H1 (cell line): ENCODE results near the gene NF1. TPM values are rescaled to one million over a fixed set of nuclear protein-coding genes. Genes with fewer than 3 reads are reported as not detected.

Experiments used
- CTCF ChIA-PET: fragments of 300-600 bp; sonication (Branson Sonifier 250); formaldehyde crosslinking; loops from one replicate; lab custom pipeline; 2021; ENCODE audit not compliant: partially characterized antibody; lab: Charles Lee
- POLR2A ChIA-PET: fragments of 300-600 bp; sonication (Branson Sonifier 250); formaldehyde crosslinking; loops from one replicate; lab custom pipeline; 2021; ENCODE audit warnings: inconsistent platforms; ENCODE audit not compliant: partially characterized antibody; lab: Charles Lee
- DNase-seq, 2 experiments: peaks; one replicate each; pipeline versions ENCODE4 v3.0.0 to v3.0.0-alpha.2; 2010 to 2022; ENCODE audit warnings: low spot score in 2 of 2, low read depth in 1 of 2, mixed read lengths in 1 of 2
- FAIRE-seq: peaks from 2 replicates; lab custom pipeline; 2011; peaks lifted over from hg19 to GRCh38; lab: Jason Lieb, UNC
- H2AFZ ChIP-seq: 2 replicates; pipeline ENCODE4 v1.8.1; 2012; ENCODE audit warnings: low read length, inconsistent platforms
- H2AK5ac ChIP-seq: 2 replicates; pipeline ENCODE4 v1.6.1; 2013; ENCODE audit warnings: low read depth, low read length
- H2BK120ac ChIP-seq: replicated peaks from 2 replicates; pipeline ENCODE3; 2013; ENCODE audit warnings: low read depth, low read length, inconsistent platforms
- H2BK12ac ChIP-seq: 2 replicates; pipeline ENCODE4 v1.6.1; 2013; ENCODE audit warnings: low read depth, low read length
- H2BK15ac ChIP-seq: 2 replicates; pipeline ENCODE4 v1.6.1; 2013; ENCODE audit warnings: low read length
- H2BK20ac ChIP-seq: 2 replicates; pipeline ENCODE4 v1.6.1; 2013; ENCODE audit warnings: low read length
- H2BK5ac ChIP-seq: 2 replicates; pipeline ENCODE4 v1.6.1; 2013; ENCODE audit warnings: low read depth, low read length
- H3K14ac ChIP-seq: 2 replicates; pipeline ENCODE4 v1.6.1; 2013; ENCODE audit warnings: inconsistent platforms; ENCODE audit not compliant: insufficient read length
- H3K18ac ChIP-seq: 2 replicates; pipeline ENCODE4 v1.6.1; 2013; ENCODE audit warnings: low read length; ENCODE audit errors: extremely low read depth
- H3K23ac ChIP-seq: 2 replicates; pipeline ENCODE4 v1.6.1; 2013; ENCODE audit warnings: inconsistent platforms; ENCODE audit not compliant: insufficient read length
- H3K23me2 ChIP-seq: 2 replicates; pipeline ENCODE4 v1.6.1; 2013; ENCODE audit warnings: low read depth, low read length
- H3K27ac ChIP-seq: 2 replicates; pipeline ENCODE4 v1.6.1; 2011; ENCODE audit warnings: low read depth, low read length, inconsistent platforms
- H3K27me3 ChIP-seq, 4 experiments: replicated peaks in 1 of 4; 1 replicate in 1 of 4; 2 replicates in 3 of 4; pipeline versions ENCODE4 v1.6.1 to v1.8.1; 2011 to 2013; ENCODE audit warnings: low read length in 3 of 4, mild to moderate bottlenecking in 3 of 4, inconsistent platforms in 2 of 4, mixed read lengths in 2 of 4, moderate library complexity in 1 of 4; ENCODE audit not compliant: control insufficient read depth in 3 of 4, insufficient read depth in 3 of 4; ENCODE audit errors: extremely low read depth in 1 of 4
- H3K36me3 ChIP-seq, 4 experiments: 2 replicates each; pipeline versions ENCODE4 v1.6.1 to v1.8.1; 2011 to 2013; ENCODE audit warnings: mild to moderate bottlenecking in 4 of 4, low read length in 3 of 4, moderate library complexity in 2 of 4, control low read depth in 1 of 4, inconsistent platforms in 1 of 4; ENCODE audit not compliant: insufficient read depth in 4 of 4, control insufficient read depth in 2 of 4
- H3K4ac ChIP-seq: replicated peaks from 2 replicates; pipeline ENCODE3; 2013; ENCODE audit warnings: low read length, low read depth, mixed read lengths, inconsistent platforms; ENCODE audit not compliant: insufficient read length
- H3K4me1 ChIP-seq, 4 experiments: replicated peaks in 1 of 4; 1 replicate in 1 of 4; 2 replicates in 3 of 4; pipeline versions ENCODE4 v1.6.1 to v1.8.1; 2011 to 2013; ENCODE audit warnings: low read length in 3 of 4, inconsistent platforms in 2 of 4, mixed read lengths in 1 of 4; ENCODE audit not compliant: insufficient read depth in 4 of 4, control insufficient read depth in 3 of 4
- H3K4me2 ChIP-seq, 2 experiments: 2 replicates each; pipeline versions ENCODE4 v1.6.1 to v1.8.1; 2011 to 2013; ENCODE audit warnings: low read depth in 2 of 2, low read length in 2 of 2, control low read depth in 1 of 2, inconsistent platforms in 1 of 2, mild to moderate bottlenecking in 1 of 2; ENCODE audit not compliant: insufficient read depth in 1 of 2
- H3K4me3 ChIP-seq, 4 experiments: fragments of 200-600, 300-600 bp in 1 of 4; sonication (generic), shearing (Covaris generic), sonication (Bioruptor Twin) in 1 of 4; 2 replicates each; pipeline versions ENCODE4 v1.5.1 to v1.8.1; 2011 to 2016; ENCODE audit warnings: low read length in 4 of 4, low read depth in 3 of 4, control low read depth in 2 of 4, inconsistent platforms in 2 of 4, mild to moderate bottlenecking in 2 of 4, mixed read lengths in 1 of 4, moderate library complexity in 1 of 4; ENCODE audit not compliant: insufficient read depth in 2 of 4; ENCODE audit errors: extremely low read depth in 1 of 4
- H3K56ac ChIP-seq: replicated peaks from 2 replicates; pipeline ENCODE3; 2013; ENCODE audit warnings: low read depth, mild to moderate bottlenecking, mixed read lengths, low read length, inconsistent platforms; ENCODE audit not compliant: insufficient read length
- H3K79me1 ChIP-seq: 2 replicates; pipeline ENCODE4 v1.6.1; 2013; ENCODE audit warnings: low read depth, low read length, control low read depth
- H3K79me2 ChIP-seq, 2 experiments: 2 replicates each; pipeline versions ENCODE4 v1.6.1 to v1.8.1; 2012 to 2013; ENCODE audit warnings: low read length in 2 of 2, mild to moderate bottlenecking in 2 of 2, inconsistent platforms in 1 of 2; ENCODE audit not compliant: insufficient read depth in 2 of 2, control insufficient read depth in 1 of 2
- H3K9ac ChIP-seq, 4 experiments: replicated peaks in 1 of 4; 1 replicate in 1 of 4; 2 replicates in 3 of 4; pipeline versions ENCODE4 v1.6.1 to v1.8.1; 2011 to 2013; ENCODE audit warnings: low read depth in 3 of 4, low read length in 3 of 4, control low read depth in 2 of 4, mild to moderate bottlenecking in 2 of 4, moderate library complexity in 2 of 4, inconsistent platforms in 1 of 4; ENCODE audit errors: extremely low read depth in 1 of 4
- H3K9me3 ChIP-seq, 2 experiments: 2 replicates each; pipeline versions ENCODE4 v1.6.1 to v1.8.1; 2012 to 2013; ENCODE audit warnings: mild to moderate bottlenecking in 2 of 2, moderate library complexity in 2 of 2, control low read depth in 1 of 2, inconsistent platforms in 1 of 2, low read depth in 1 of 2, low read length in 1 of 2, mixed read lengths in 1 of 2; ENCODE audit not compliant: insufficient read depth in 2 of 2
- H4K20me1 ChIP-seq, 2 experiments: replicated peaks in 1 of 2; 2 replicates each; pipeline versions ENCODE3 to v1.8.1; 2011 to 2013; ENCODE audit warnings: inconsistent platforms in 2 of 2, low read length in 2 of 2, mild to moderate bottlenecking in 1 of 2; ENCODE audit not compliant: insufficient read depth in 2 of 2, control insufficient read depth in 1 of 2
- H4K5ac ChIP-seq: 2 replicates; pipeline ENCODE4 v1.6.1; 2013; ENCODE audit warnings: low read length, low read depth, mixed read lengths, inconsistent platforms; ENCODE audit not compliant: insufficient read length
- H4K8ac ChIP-seq: 2 replicates; pipeline ENCODE4 v1.8.0; 2013; ENCODE audit warnings: mild to moderate bottlenecking, moderate library complexity, low read length, inconsistent platforms; ENCODE audit not compliant: insufficient read depth; ENCODE audit errors: extremely low read depth
- H4K91ac ChIP-seq: replicated peaks from 2 replicates; pipeline ENCODE3; 2013; ENCODE audit warnings: low read length, mixed read lengths, inconsistent platforms; ENCODE audit not compliant: insufficient read length
- ASH2L ChIP-seq: fragments of 200-600, 300-600 bp; sonication (generic); IDR thresholded peaks from one replicate; pipeline ENCODE4 v1.7.1; 2017; ENCODE audit warnings: low read length
- CEBPB ChIP-seq: IDR thresholded peaks from 2 replicates; pipeline ENCODE4 v1.6.1; 2012; ENCODE audit warnings: low read depth, low read length
- GTF2F1 ChIP-seq: IDR thresholded peaks from 2 replicates; pipeline ENCODE4 v1.6.1; 2012; ENCODE audit warnings: low read depth, low read length, improper control_type of control experiment, borderline replicate concordance
- KDM1A ChIP-seq: fragments of 200-600, 300-600 bp; sonication (generic); IDR thresholded peaks from 2 replicates; pipeline ENCODE4 v1.7.1; 2016; ENCODE audit warnings: mild to moderate bottlenecking, low read length, borderline replicate concordance
- KDM5A ChIP-seq: fragments of 200-600 bp; IDR thresholded peaks from 2 replicates; pipeline ENCODE4 v1.7.1; 2012; ENCODE audit warnings: mild to moderate bottlenecking, low read length, inconsistent platforms, mixed read lengths
- MAFK ChIP-seq: IDR thresholded peaks from 2 replicates; pipeline ENCODE4 v1.6.1; 2012; ENCODE audit warnings: low read depth, mild to moderate bottlenecking, improper control_type of control experiment, low read length
- NANOG ChIP-seq: IDR thresholded peaks from 2 replicates; pipeline ENCODE4 v1.6.1; 2011; ENCODE audit warnings: low read length, low read depth, mild to moderate bottlenecking, inconsistent platforms; ENCODE audit not compliant: insufficient read depth, poor library complexity, severe bottlenecking
- NRF1 ChIP-seq: IDR thresholded peaks from 2 replicates; pipeline ENCODE4 v1.6.1; 2011; ENCODE audit warnings: mild to moderate bottlenecking, low read depth, low read length, improper control_type of control experiment
- POLR2A ChIP-seq, 2 experiments: IDR thresholded peaks; 1 replicate in 1 of 2; 2 replicates in 1 of 2; pipeline ENCODE4 v1.6.1; 2011; ENCODE audit warnings: low read depth in 2 of 2, low read length in 2 of 2, mild to moderate bottlenecking in 2 of 2; ENCODE audit errors: control extremely low read depth in 1 of 2
- RBBP5 ChIP-seq: IDR thresholded peaks from 2 replicates; pipeline ENCODE4 v1.7.1; 2012; ENCODE audit warnings: low read depth, mild to moderate bottlenecking, inconsistent platforms, low read length, moderate library complexity, borderline replicate concordance
- RFX5 ChIP-seq: IDR thresholded peaks from 2 replicates; pipeline ENCODE4 v1.6.1; 2011; ENCODE audit warnings: low read depth, low read length, improper control_type of control experiment, borderline replicate concordance
- SUZ12 ChIP-seq: fragments of 200-600 bp; sonication (generic); IDR thresholded peaks from 2 replicates; pipeline ENCODE4 v1.6.1; 2012; ENCODE audit warnings: mild to moderate bottlenecking, inconsistent platforms, low read length, moderate library complexity, mixed read lengths
- TAF1 ChIP-seq: IDR thresholded peaks from 2 replicates; pipeline ENCODE4 v1.6.1; 2011; ENCODE audit warnings: mild to moderate bottlenecking, low read depth, low read length
- TBP ChIP-seq: IDR thresholded peaks from 2 replicates; pipeline ENCODE4 v1.6.1; 2011; ENCODE audit warnings: low read depth, low read length, improper control_type of control experiment
- polyA plus RNA-seq, 7 experiments: library from polyadenylated mRNA; depleted of rRNA in 3 of 7; stranded (reverse) in 5 of 7; unstranded in 2 of 7; fragments of >200 nt in 5 of 7; fragments of 200-250 nt in 2 of 7; gene quantifications; 1 replicate in 5 of 7; 2 replicates in 1 of 7; 4 replicates in 1 of 7; pipeline versions ENCODE4 v1.2.1 to v1.2.3, GENCODE V29; 2011 to 2013; ENCODE audit warnings: missing spikeins in 2 of 7, mixed read lengths in 2 of 7
- total RNA-seq: library from RNA; stranded (reverse); fragmentation: NEBNext Ultra II Directional; extraction: Animal tissue kit (Norgen Biotek cat#: 25700); gene quantifications from 2 replicates; pipeline ENCODE4 v1.2.1, GENCODE V29; 2021

The NF1 gene
- total and polyA plus RNA-seq, 2 of the 8 experiments (the other 6 are each of a cell fraction or from before 2014, with no cell fraction given) = 19.3 to 29.6 TPM

- Histone ChIP-seq H3K14ac (no peak overlapping the region), H4K5ac (no peak overlapping the region), H2BK12ac (no peak overlapping the region), H3K18ac (no peak overlapping the region), H3K27ac (no peak overlapping the region), H2BK5ac (no peak overlapping the region), H4K20me1 (no peaks in the 10 kb centered on the region), H2AFZ (no peak overlapping the region), H3K56ac (no peak overlapping the region), H4K8ac (no peak overlapping the region), H3K9ac (no peak overlapping the region), H3K9me3 (no peaks in the 10 kb centered on the region), H3K79me2 (no peaks in the 10 kb centered on the region), H3K4ac (no peak overlapping the region), H4K91ac (no peak overlapping the region), H3K4me1 (peaks cover 0 to 3% (median 3%) of the 10 kb centered on the region in 4 experiments; a peak in 1 of 7 replicates), H2BK15ac (no peak overlapping the region), H3K36me3 (no peaks in the 10 kb centered on the region), H3K23ac (no peak overlapping the region), H3K23me2 (no peaks in the 10 kb centered on the region), H3K27me3 (no peaks in the 10 kb centered on the region), H3K4me2 (no peak overlapping the region), H2AK5ac (no peak overlapping the region), H3K79me1 (no peaks in the 10 kb centered on the region), H2BK20ac (no peak overlapping the region), H2BK120ac (no peak overlapping the region), H3K4me3 (no peak overlapping the region)
- ChIA-PET CTCF (interaction anchor here (1.2 kb wide), 1 partner anchor 143 kb away, joined by 3 read pairs; no protein-coding TSS in a partner anchor), POLR2A (no interaction called here)
- DNase-seq (no peak), FAIRE-seq (peak; percentile 7)
- TF ChIP-seq NRF1 = no peak
- no peak for TF ChIP-seq MAFK
- no peak for TF ChIP-seq RBBP5
- TF ChIP-seq ASH2L = no peak
- no peak for TF ChIP-seq NANOG
- no peak for TF ChIP-seq KDM1A
- no peak for TF ChIP-seq RFX5
- no peak for TF ChIP-seq POLR2A (IDR thresholded peaks at IDR 0.05; ENCODE audit: control extremely low read depth in 1 of 2, low read depth in 2 of 2, low read length in 2 of 2)
- no peak for TF ChIP-seq SUZ12
- no peak for TF ChIP-seq GTF2F1
- TF ChIP-seq TAF1 = no peak
- no peak for TF ChIP-seq CEBPB
- TF ChIP-seq KDM5A = no peak
- TF ChIP-seq TBP = no peak
Observed at GRCh38 chr17:31283841-31284240, 189.1 kb downstream of the NF1 start.
